Endothelial cell of umbilical vein (primary cell): Measurements from ENCODE around the gene LHX2. TPM values are rescaled to one million over a fixed set of nuclear protein-coding genes. Genes with fewer than 3 reads are reported as not detected.

ENCODE experiments used
- BruUV-seq: library from RNA; stranded (reverse); fragments of 400-500 nt; replicated peaks from 2 replicates; lab custom pipeline; 2021; lab: Mats Ljungman, UMichigan
- CTCF ChIA-PET: fragments of 300-600, 350-600 bp; sonication (Branson Sonifier 250); formaldehyde crosslinking; loops from one replicate; lab custom pipeline; 2021; ENCODE audit warnings: antibody characterized with exemption, inconsistent platforms; lab: Charles Lee
- POLR2A ChIA-PET: fragments of 300-600, 350-600 bp; sonication (Branson Sonifier 250); formaldehyde crosslinking; loops from one replicate; lab custom pipeline; 2021; ENCODE audit warnings: antibody characterized with exemption, inconsistent platforms; lab: Charles Lee
- DNase-seq: peaks from one replicate; pipeline ENCODE4 v3.0.0-alpha.2; 2011; ENCODE audit warnings: low read depth, low spot score
- FAIRE-seq: peaks from 2 replicates; lab custom pipeline; 2011; peaks lifted over from hg19 to GRCh38; lab: Jason Lieb, UNC
- H2AFZ ChIP-seq: 2 replicates; pipeline ENCODE4 v1.6.0; 2012; ENCODE audit warnings: low read depth, low read length, control low read depth, inconsistent platforms
- H3K27ac ChIP-seq: 2 replicates; pipeline ENCODE4 v1.5.1; 2011; ENCODE audit warnings: low read depth, mild to moderate bottlenecking, control low read depth, low read length, moderate library complexity; ENCODE audit not compliant: insufficient read depth
- H3K27me3 ChIP-seq, 2 experiments: 2 replicates each; pipeline versions ENCODE4 v1.6.0 to v1.6.1; 2011; ENCODE audit warnings: low read length in 2 of 2, mixed read lengths in 1 of 2; ENCODE audit not compliant: control insufficient read depth in 2 of 2, insufficient read depth in 2 of 2
- H3K36me3 ChIP-seq, 2 experiments: 2 replicates in 1 of 2; 3 replicates in 1 of 2; pipeline ENCODE4 v1.5.1; 2011; ENCODE audit warnings: low read length in 2 of 2, mild to moderate bottlenecking in 1 of 2, moderate library complexity in 1 of 2; ENCODE audit not compliant: control insufficient read depth in 2 of 2, insufficient read depth in 2 of 2; ENCODE audit errors: extremely low read depth in 1 of 2
- H3K4me1 ChIP-seq: 3 replicates; pipeline ENCODE4 v1.5.1; 2011; ENCODE audit warnings: mild to moderate bottlenecking, low read length; ENCODE audit not compliant: control insufficient read depth, insufficient read depth; ENCODE audit errors: extremely low read depth
- H3K4me2 ChIP-seq: 2 replicates; pipeline ENCODE4 v1.6.1; 2011; ENCODE audit warnings: low read length, control low read depth, mixed read lengths; ENCODE audit not compliant: insufficient read depth
- H3K4me3 ChIP-seq, 3 experiments: fragments of 200-600 bp in 1 of 3; sonication (generic), shearing (Covaris generic) in 1 of 3; replicated peaks in 1 of 3; 2 replicates each; pipeline ENCODE4 v1.5.1; 2011 to 2016; ENCODE audit warnings: control low read depth in 3 of 3, low read length in 3 of 3, mild to moderate bottlenecking in 2 of 3, inconsistent platforms in 1 of 3, low read depth in 1 of 3, moderate library complexity in 1 of 3; ENCODE audit not compliant: insufficient read depth in 1 of 3
- H3K79me2 ChIP-seq: 2 replicates; pipeline ENCODE4 v1.6.0; 2012; ENCODE audit warnings: low read length, inconsistent platforms; ENCODE audit not compliant: control insufficient read depth, insufficient read depth
- H3K9ac ChIP-seq: replicated peaks from 2 replicates; pipeline ENCODE3; 2011; ENCODE audit warnings: low read length, control low read depth; ENCODE audit not compliant: insufficient read depth; ENCODE audit errors: extremely low read depth
- H3K9me1 ChIP-seq: replicated peaks from 3 replicates; pipeline ENCODE4 v1.6.0; 2011; ENCODE audit warnings: mild to moderate bottlenecking, low read length; ENCODE audit not compliant: control insufficient read depth, insufficient read depth; ENCODE audit errors: extremely low read depth
- H3K9me3 ChIP-seq: replicated peaks from 2 replicates; pipeline ENCODE4 v1.5.1; 2012; ENCODE audit warnings: low read length, inconsistent platforms; ENCODE audit not compliant: control insufficient read depth, insufficient read depth
- H4K20me1 ChIP-seq: replicated peaks from 2 replicates; pipeline ENCODE3; 2011; ENCODE audit warnings: mild to moderate bottlenecking, low read length; ENCODE audit not compliant: control insufficient read depth, insufficient read depth; ENCODE audit errors: extremely low read depth
- EZH2 ChIP-seq: IDR thresholded peaks from 2 replicates; pipeline ENCODE4 v1.6.1; 2012; ENCODE audit warnings: borderline replicate concordance, low read depth, mild to moderate bottlenecking, moderate library complexity, low read length, inconsistent platforms; ENCODE audit not compliant: severe bottlenecking
- GATA2 ChIP-seq: IDR thresholded peaks from 2 replicates; pipeline ENCODE4 v1.7.0; 2011; ENCODE audit warnings: low read depth, mild to moderate bottlenecking, moderate library complexity, mixed read lengths, low read length; ENCODE audit not compliant: insufficient read length, insufficient read depth
- JUN ChIP-seq: IDR thresholded peaks from 2 replicates; pipeline ENCODE4 v1.6.1; 2011; ENCODE audit warnings: borderline replicate concordance, low read depth; ENCODE audit not compliant: insufficient read length, insufficient read depth
- MYC ChIP-seq: IDR thresholded peaks from one replicate; pipeline ENCODE4 v1.6.1; 2011; ENCODE audit warnings: mild to moderate bottlenecking, low read depth, low read length
- POLR2A ChIP-seq: IDR thresholded peaks from 2 replicates; pipeline ENCODE4 v1.6.1; 2012; ENCODE audit warnings: low read depth, mild to moderate bottlenecking, control low read depth, low read length
- POLR2AphosphoS5 ChIP-seq: IDR thresholded peaks from 2 replicates; pipeline ENCODE4 v1.6.1; 2012; ENCODE audit warnings: low read depth, mild to moderate bottlenecking, control low read depth, low read length, moderate library complexity; ENCODE audit not compliant: insufficient read depth
- dilution Hi-C: fragments of 300-500 bp; cut with MboI; formaldehyde crosslinking; loops from one replicate; pipeline ENCODE4 v1.15.0; 2019; ENCODE audit warnings: low sequenced_read_pairs; ENCODE audit not compliant: extremely low pct_ligation_motif_present
- intact Hi-C: fragments of 100-400 bp; cut with micrococcal nuclease; formaldehyde crosslinking; loops from one replicate; pipeline ENCODE4 v1.10.0; 2022
- polyA plus RNA-seq, 4 experiments: library from polyadenylated mRNA; depleted of rRNA in 3 of 4; stranded (reverse) in 3 of 4; unstranded in 1 of 4; fragments of >200 nt; gene quantifications; 2 replicates each; pipeline versions ENCODE4 v1.2.1 to v1.2.3, GENCODE V29; 2011 to 2012; ENCODE audit warnings: missing spikeins in 1 of 4
- total RNA-seq: library from RNA; stranded (reverse); gene quantifications from 2 replicates; pipeline ENCODE4 v1.2.3, GENCODE V29; 2021
- TF ChIP-seq, protein P1 (sequence below): IDR thresholded peaks from 2 replicates; pipeline ENCODE4 v1.6.1; 2011; ENCODE audit not compliant: insufficient read depth, insufficient read length
- TF ChIP-seq, protein P2 (sequence below), 2 donors: IDR thresholded peaks; 1 replicate in 1 of 2; 2 replicates in 1 of 2; pipeline ENCODE4 v1.5.1; 2011; ENCODE audit warnings: low read length in 2 of 2, mild to moderate bottlenecking in 2 of 2, moderate library complexity in 2 of 2, control low read depth in 1 of 2, inconsistent platforms in 1 of 2, low read depth in 1 of 2; ENCODE audit not compliant: insufficient read depth in 1 of 2; ENCODE audit errors: extremely low read depth in 1 of 2

LHX2 gene
- total and polyA plus RNA-seq, 2 donors (not counting 3 experiments of a cell fraction or from before 2014, with no cell fraction given), result not detected

DNA sequence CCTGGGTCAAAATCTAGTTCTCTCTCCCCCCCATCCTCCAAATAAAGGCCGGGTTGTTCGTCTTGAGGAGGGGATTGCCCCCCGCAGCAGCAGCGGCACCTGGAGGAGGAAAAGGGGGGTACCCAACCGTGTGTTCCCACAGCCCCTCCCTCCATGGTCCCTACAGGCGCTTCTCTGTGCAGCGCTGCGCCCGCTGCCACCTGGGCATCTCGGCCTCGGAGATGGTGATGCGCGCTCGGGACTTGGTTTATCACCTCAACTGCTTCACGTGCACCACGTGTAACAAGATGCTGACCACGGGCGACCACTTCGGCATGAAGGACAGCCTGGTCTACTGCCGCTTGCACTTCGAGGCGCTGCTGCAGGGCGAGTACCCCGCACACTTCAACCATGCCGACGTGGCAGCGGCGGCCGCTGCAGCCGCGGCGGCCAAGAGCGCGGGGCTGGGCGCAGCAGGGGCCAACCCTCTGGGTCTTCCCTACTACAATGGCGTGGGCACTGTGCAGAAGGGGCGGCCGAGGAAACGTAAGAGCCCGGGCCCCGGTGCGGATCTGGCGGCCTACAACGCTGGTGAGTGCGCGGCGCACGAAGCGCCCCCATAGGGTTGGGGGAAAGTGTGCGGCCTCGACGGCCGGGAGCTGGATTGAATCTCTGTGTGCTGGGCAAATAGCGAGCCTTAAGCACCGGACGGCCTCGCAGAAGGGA is 3.5 kb downstream of the LHX2 start:
- FAIRE-seq (no peak), DNase-seq (no peak)
- ChIA-PET POLR2A (interaction anchor here (0.6 kb wide), 1 partner anchor 270 kb away, joined by 4 read pairs; no protein-coding TSS in a partner anchor), CTCF (interaction anchor here (1.6 kb wide), 1 partner anchor 25 kb away, joined by 7 read pairs; no protein-coding TSS in a partner anchor)
- no peak for TF ChIP-seq MYC
- no peak for TF ChIP-seq JUN
- TF ChIP-seq EZH2, result peak; percentile 98
- Histone ChIP-seq H3K9me3 (no peaks in the 10 kb centered on the region), H3K9ac (no peak overlapping the region), H3K79me2 (no peaks in the 10 kb centered on the region), H3K9me1 (no peaks in the 10 kb centered on the region), H3K4me2 (no peak overlapping the region), H3K27me3 (peaks cover 88 to 97% of the 10 kb centered on the region in 2 experiments), H3K4me1 (peaks cover 3% of the 10 kb centered on the region), H3K36me3 (no peaks in the 10 kb centered on the region), H3K4me3 (no peak overlapping the region), H2AFZ (no peak overlapping the region), H4K20me1 (no peaks in the 10 kb centered on the region), H3K27ac (no peak overlapping the region)
- dilution Hi-C loops (no loop called here), intact Hi-C loops (loop anchor here (5.0 kb wide), 1 partner anchor 83 kb away; the partner anchor contains the start of gene DENND1A)
- BruUV-seq, result no TSS peak

DNA sequence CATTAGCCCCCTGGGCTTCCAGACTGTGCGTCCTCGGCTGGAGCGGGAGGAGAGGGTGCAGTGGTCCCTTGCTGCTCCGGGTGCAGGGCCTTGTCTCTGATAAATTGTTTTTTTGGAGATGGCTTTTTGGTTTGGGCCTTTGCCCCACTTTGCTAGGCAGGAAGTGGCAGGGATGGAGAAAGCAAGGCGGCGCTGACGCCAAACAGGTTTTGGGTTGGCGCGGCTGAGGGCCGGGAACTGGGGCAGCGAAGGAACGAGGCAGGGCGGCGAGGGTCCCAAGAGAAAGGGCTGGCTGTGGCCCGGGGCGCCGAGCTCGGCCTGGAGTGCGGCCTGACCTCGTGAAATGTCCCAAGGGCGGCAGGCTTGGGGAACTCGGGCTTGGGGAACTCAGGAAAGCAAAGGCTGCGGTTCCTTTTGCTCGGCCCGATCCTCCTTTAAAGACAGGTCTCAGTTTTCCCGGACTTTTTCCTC is 4.1 kb downstream of the LHX2 start:
- Histone ChIP-seq H4K20me1 (no peaks in the 10 kb centered on the region), H2AFZ (no peak overlapping the region), H3K9me3 (no peaks in the 10 kb centered on the region), H3K4me1 (peaks cover 3% of the 10 kb centered on the region), H3K27me3 (peaks cover 88 to 97% of the 10 kb centered on the region in 2 experiments), H3K4me3 (no peak overlapping the region), H3K79me2 (no peaks in the 10 kb centered on the region), H3K9ac (no peak overlapping the region), H3K4me2 (no peak overlapping the region), H3K27ac (no peak overlapping the region), H3K9me1 (no peaks in the 10 kb centered on the region), H3K36me3 (no peaks in the 10 kb centered on the region)
- POLR2A ChIA-PET, result interaction anchor here (0.6 kb wide), 1 partner anchor 271 kb away, joined by 4 read pairs; no protein-coding TSS in a partner anchor
- CTCF ChIA-PET, result no interaction called here
- BruUV-seq, result no TSS peak
- intact Hi-C loops, result no loop called here
- FAIRE-seq (no peak), DNase-seq (no peak)
- dilution Hi-C loops, result no loop called here
- TF ChIP-seq, protein P1, sequence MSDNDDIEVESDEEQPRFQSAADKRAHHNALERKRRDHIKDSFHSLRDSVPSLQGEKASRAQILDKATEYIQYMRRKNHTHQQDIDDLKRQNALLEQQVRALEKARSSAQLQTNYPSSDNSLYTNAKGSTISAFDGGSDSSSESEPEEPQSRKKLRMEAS, result no peak
- TF ChIP-seq, protein P2, sequence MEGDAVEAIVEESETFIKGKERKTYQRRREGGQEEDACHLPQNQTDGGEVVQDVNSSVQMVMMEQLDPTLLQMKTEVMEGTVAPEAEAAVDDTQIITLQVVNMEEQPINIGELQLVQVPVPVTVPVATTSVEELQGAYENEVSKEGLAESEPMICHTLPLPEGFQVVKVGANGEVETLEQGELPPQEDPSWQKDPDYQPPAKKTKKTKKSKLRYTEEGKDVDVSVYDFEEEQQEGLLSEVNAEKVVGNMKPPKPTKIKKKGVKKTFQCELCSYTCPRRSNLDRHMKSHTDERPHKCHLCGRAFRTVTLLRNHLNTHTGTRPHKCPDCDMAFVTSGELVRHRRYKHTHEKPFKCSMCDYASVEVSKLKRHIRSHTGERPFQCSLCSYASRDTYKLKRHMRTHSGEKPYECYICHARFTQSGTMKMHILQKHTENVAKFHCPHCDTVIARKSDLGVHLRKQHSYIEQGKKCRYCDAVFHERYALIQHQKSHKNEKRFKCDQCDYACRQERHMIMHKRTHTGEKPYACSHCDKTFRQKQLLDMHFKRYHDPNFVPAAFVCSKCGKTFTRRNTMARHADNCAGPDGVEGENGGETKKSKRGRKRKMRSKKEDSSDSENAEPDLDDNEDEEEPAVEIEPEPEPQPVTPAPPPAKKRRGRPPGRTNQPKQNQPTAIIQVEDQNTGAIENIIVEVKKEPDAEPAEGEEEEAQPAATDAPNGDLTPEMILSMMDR (IDR thresholded peaks at IDR 0.05; ENCODE audit: extremely low read depth in 1 of 2, insufficient read depth in 1 of 2, low read depth in 1 of 2, low read length in 2 of 2), result no peak
- no peak for TF ChIP-seq JUN
- TF ChIP-seq POLR2AphosphoS5, result no peak
- TF ChIP-seq POLR2A, result no peak
- no peak for TF ChIP-seq GATA2
